GM19035 (cell line): ENCODE measurements around the gene SMIM1.

Experiments
- ATAC-seq: cut with Tn5 transposase; IDR thresholded peaks from one replicate; pipeline ENCODE4 v1.9.1; 2021; ENCODE audit not compliant: unreplicated experiment

Gene SMIM1

DNA sequence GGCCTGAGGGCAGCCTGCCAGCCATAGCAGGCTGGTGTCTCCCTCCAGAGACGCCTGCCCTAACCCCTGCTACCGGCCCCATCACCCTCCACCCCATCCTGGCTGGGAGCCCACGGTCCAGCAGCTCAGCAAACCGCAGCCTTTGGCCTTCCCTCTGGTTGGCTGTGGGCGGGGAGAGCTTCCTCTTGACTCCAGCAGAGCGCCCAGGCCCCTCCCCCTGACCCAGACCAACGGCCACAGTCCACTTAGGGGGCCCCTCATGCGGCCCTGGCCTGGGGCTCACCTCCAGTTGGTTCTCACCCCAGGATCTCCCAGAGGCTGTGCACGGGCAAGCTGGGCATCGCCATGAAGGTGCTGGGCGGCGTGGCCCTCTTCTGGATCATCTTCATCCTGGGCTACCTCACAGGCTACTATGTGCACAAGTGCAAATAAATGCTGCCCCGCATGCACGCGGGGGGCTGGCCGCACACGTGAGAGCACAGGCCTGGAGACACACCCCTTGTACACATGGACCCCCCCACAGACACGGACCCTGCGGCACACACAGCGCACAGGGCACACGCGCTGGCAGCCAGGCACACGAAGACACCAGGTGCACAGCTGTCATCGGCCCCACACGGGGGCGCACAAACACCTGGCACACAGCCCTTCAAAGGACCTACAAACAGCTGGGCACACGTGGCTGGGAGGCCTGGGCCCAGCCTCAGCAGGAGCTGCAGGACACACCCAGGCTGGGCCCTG is 3.1 kb downstream of the SMIM1 start:
- ATAC-seq: no peak

DNA sequence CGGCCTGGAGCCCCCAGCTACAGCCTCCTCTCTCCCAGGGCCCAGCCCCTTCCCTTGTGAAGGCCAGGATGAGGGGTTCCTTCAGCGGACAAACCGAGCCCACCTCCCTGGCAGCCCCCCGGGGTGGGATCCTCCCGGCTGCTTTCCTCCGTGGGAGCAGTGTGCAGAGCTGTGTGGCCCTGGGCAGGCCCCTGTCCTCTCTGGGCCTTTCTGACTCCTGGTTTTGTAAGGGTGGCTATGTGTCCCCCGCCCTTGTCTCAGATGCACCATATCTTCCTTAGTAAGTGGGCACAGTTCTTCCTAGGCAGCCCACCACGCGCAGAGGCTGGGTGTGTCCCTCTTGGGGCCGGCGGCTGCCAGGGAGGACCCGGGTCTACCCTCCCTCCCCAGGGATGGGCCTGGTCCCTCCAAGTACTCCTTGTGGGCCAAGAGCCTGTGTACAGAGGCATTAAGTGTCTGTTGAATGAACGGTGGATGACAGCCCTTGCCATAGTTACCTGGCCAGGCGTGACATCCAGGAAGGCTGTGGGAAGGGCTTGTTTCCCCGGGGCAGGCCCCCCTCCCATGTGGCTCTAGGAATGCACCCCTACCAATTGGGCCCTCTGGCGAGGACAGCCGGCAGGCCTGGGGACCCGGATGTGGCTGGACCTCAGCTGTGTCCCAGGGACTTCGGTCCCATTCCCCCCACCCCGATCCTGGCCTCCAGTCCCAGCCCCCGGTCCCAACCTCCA is 3.8 kb downstream of the SMIM1 start:
- ATAC-seq: no peak

DNA sequence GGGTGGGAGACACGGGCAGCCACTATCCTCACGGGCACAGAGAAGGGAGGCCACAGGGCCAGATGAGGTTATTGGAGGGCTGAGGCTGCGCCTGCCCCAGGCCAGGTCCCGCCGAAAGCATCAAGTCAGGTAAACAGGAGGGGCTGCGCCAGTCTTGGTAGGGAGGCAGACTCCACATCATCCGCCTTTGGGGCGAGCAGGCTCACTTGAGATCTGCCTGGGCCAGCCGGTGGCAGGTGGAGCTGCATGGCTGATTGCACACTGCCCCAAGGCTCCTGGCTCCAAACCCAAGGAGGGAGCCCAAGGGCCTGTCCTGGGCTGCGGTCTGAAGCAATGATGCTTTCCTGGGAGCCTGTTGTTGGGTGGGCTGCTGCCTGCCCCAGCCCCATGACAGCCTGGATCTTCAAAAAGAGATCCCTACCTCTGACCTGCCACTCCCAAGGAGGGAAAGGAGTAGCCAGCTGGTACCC is 4.6 kb downstream of the SMIM1 start:
- no peak for ATAC-seq

DNA sequence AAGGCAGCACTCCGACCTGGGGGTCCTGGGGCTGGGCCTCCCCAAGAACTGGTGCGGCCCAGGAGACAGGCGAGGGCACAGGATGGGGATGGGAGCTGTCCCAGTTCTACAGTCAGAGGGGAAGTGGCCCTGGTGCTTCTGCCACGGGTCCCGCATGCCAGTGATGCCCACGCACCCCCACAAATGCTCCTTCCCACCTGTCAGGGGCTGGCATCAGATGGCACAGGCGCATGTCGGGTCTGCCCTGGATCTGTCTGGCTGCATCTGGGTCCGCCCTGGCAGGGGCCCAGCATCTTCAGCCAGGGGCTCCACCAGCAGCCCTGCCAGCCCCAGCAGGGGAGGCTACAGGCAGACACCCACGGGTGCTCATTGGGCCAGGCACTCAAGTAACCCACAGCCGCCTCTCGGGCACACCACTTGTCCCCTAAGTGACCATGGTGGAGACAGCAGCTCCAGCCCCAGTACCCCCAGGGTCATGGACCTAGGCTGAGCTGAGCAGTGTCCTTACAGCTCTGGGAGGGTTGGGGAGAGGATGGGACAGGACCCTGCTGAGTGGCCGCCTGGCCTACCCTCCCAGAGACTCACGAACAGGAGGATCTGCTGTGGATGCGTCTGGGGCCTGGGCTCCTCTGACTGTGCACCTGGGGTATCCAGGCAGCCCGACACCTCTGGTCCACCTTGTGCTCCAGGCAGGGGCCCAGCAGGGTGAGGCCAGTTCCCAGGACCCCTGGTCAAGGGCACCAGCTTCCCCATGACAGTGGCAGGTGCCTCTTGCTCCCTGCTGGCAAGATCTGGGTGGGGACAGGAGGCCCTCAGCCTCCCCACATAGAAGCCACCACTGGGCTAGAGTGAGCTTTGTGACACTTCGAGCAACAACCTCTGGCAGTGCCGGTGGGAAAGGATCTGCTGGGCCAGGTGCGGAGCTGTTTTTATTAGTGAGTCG is 5.4 kb downstream of the SMIM1 start:
- ATAC-seq: no peak

DNA sequence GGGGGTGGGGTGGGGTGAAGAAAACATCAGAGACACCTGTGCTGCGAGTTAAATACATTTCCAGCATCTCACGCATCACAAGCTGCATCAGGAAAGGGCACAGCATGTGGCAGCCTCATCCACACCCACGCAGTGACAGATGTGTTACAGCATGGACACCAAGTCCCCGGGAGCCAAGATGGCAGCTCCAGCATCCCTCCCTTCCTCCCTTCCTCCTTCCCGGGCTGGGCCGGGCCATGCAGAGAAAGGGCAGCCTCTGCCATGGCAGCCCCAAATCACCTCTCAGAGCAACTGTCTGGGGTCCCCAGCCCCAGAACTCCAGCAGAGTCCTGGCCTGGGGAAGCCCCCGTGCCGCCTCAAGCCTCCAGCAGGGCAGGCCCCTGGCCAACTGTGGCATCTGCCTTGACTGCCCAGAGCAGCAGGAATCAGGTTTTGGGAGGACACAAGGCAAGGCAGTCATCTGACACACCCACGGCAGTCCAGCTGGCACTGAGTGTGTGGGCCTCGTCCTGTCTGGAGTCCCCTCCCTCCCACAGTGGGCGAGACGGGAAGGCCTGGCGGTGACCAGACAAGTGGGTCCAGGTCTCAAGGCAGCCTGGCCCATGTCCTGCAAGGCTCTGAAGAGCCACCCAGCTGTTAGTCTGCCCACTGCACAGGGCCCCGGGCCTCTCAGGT is 6.2 kb downstream of the SMIM1 start:
- no peak for ATAC-seq

DNA sequence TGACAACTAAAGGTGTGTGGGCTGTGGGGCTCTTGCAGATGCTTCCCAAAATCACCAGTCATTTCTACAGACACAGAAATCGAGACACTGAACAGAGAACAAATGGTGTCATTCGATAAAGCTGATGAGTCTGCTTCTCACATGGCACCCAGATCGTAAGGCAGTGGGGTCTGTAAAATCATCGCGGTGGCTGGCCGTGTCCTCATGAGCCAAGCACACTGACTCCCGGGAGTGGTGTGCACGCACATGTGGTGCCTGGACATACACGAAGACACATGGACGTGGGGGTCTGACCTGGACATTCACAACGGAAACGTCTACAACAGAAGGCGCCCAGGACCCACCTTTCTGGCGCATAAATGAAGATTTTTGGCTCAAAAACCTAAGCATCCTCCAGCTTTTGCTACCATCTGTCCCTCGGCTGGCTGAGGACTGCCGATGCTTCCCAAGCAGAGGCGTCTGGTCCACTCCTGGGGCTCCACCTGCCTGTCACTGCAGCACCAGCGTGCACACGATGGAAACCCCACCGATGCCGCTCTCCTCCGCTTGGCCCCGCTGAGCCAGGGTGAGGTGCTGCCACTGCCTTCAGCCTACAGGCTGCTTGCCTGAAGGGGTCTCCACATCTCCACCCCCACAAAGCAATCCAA is 6.8 kb downstream of the SMIM1 start:
- no peak for ATAC-seq

DNA sequence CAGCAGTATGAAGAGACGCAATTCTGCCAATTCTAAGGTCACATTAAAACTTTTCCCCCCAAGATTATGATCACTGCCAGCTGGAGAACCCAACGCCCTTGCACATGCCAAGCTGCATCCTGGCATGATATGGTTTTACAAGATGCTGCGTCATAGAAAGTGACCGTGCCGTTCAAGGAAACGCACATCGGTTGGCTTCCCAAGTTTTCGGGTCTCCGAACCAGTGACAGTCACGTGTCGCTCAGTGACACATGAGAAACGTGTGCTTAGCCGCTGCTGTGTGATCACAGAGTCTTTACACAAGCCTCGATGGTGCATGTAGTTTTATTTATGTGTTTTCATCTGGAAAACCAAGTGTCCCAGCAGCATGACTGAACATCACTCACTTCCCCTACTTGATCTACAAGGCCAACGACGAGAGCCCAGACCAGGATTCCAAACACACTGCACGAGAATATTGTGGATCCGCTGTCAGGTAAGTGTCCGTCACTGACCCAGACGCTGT is 7.4 kb downstream of the SMIM1 start:
- ATAC-seq: no peak

DNA sequence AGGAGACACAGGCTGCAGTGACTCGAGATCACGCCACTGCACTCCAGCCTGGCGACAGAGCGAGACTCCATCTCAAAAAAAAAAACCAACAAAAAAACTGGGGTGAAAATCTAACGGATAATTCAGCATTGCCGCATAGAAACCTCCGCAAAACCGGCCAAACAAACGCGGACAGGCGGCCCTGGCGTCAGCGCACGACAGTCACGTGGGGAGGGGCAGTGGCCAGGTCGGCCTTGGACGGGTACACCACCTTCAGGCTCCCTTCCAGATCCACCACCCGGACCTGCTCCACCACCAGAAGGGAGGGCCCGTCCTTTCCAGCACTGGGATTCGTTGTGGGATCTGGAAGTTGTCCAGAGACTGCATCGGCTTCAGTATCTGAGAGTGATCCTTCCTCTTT is 8.4 kb downstream of the SMIM1 start:
- ATAC-seq: no peak

DNA sequence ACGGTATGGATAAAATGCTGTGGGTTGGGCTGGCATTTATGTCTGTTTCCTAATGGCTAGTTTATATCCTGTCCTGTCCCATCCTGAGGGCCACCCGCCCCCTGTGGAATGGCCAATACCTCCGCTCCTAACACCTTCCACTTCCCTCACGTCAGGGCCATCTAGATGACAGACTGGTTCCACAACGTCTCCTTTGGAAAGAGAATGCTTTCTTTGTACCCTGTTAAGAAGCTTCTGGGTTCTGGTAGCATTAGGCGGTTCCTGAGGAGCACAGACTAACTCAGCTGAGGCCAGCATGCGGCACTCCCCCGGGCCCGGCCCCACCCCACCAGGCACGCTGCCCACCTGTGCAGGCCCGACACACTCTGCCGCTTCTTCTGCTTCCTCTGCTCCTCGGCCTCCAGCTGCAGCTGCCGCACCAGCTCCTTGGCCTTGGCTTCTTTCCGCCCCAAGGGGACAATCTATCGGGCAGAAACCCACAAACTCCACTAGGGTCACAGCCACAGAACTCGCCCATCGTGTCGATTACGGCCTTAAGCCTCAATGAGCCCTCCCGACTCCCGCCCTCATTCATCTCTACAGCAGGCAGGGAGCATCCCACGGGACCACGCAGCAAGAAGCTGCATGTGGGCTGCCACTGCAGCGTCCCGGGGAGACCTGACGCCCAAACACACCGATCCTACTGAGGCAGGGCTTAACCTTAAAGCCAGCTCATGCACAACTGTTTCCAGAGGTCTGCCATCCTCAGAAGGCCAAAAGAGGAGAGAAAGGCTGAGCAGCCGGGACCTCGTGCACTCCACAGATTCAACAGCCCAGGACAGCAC is 11.3 kb downstream of the SMIM1 start:
- ATAC-seq: no peak

DNA sequence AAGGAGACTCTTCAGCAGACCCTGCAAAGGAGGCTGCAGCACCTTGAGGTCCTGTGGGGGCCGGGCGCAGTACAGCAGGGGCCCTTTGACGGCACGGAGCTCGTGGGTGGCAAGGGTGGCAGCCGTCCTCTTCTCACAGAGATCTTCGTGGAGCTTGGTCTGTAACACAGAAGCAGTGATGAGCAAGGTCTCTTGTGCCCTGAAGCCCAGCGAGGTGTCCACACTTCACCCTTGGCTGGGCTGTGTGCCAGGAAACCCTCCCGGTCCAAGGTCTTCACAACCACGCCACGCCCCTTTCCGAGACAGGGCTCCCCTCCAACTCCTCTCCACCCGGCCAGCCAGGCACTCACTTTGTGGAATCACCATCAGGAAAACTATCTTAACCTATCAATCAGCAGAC is 12.5 kb downstream of the SMIM1 start:
- ATAC-seq: no peak

DNA sequence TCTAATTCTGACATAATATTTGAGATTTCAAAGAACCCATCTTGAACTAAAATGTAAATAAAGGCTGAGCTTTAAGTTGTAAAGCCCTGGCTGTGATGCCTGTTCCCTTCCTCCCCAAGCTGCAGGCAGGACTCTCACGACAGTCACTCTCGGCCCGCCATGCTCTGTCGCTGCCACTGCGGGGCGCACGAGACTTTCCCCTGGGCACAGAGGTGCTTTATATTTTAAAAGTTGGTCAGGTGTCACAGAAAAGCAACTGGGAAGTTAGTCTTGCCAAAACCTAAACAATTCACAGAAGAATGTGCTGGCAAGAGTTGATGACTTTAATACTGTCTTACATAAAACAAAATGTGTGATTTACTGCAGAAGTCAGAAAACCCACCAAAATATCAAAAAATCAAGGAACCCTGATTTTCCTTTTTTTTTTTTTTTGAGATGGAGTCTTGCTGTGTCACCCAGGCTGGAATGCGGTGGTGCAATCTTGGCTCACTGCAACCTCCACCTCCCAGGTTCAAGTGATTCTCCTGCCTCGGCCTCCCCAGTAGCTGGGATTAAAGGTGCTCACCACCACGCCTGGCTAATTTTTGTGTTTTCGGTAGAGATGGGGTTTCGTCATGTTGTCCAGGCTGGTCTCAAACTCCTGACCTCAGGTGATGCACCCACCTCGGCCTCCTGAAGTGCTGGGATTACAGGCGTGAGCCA is 13.1 kb downstream of the SMIM1 start:
- ATAC-seq: no peak

DNA sequence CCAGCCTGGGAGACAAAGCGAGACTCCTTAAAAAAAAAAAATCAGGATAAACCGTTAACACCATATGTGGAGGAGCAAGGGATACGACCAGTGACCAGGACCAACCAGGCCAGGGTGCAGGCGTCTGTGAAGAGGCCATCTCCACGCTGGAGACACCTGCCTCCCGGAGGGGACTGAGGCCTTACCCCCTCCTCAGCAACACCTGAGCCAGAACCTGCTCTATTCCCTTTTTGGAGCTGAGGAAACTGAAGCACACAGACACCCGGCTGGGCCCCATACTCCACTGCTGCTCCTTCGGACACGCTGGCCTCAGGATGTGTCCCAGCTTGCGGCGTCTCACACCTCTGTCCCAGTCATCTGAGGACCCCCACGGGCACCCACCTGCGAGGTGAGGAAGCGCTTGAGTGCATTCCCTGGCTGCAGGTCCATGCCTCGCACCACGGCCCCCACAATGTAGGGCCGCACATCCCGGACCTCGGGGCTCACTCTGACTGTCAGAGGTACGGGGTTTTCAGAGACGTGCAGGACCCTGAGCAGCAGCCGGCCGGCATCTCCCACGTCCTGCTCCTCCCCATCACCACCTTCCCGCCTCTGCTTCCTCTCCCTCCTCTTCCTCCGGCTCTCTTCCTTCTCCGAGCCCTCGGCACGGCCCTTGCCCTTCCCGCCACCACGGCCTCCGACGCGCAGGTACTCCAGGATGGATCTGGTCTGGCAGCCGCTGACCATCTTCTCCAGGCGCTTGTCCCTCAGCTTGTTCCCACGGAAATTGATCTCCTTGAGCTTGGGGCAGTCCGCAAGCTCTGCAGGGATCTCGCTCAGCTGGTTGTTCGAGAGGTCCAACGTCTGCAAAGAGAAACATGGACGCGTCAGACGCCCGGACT is 14.2 kb downstream of the SMIM1 start:
- no peak for ATAC-seq

DNA sequence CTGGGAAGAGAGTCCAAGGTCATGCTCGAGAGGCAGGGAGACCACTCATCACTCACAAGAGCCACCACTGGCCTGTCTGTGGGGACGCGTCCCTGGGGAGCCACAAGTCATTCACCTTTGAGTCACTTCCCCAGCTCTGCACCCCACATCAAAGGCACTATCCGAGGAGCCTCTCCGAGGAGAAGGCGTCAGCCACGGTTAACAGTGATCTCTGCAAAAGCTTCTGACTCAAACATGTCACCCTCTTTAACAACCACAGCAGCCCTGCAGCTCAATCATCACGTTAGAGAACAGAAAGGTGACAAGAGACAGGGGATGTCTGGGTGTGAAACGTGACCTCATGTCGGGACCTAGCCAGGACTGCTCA is 14.8 kb downstream of the SMIM1 start:
- ATAC-seq: no peak

DNA sequence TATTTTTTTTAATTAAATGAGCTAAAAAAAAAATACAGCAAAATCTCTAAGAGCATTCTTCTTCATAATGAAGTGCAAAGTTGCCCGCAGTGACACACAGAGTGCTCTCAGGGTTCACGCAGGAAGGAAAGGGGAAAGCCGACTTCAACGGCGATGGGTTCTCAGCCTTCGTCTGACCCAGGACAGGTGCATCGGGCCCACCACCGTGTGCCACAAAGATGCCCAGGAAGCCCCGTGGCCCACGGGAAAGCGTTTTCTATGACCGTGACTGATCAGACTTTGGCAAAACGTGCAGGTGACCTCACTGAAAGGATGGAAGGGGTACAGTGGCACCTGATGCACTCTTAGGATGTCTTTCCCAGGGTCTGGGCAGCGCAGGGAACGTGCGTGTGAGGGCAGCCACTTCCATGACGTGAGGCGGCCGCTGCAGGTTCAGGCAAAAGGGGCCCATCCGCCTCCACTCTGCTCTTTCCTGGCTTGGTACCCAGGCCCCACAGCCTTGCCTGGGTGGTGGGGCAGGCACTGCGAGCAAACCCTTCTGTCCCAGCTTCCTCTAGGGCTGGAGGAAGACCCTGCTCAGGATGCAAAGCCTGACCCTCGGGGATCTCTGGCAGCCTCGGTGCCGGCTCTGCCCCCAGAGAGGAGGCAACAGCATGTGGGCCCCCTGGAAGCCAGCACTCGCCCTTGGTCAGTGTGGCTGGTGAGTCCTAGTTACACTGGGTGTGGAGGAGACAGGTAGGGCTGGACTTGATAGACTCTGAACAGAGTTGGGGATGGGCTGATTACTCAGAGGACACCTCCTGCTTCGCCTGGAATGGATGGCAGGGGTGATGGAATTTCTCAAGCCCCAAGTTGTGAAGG is 15.4 kb downstream of the SMIM1 start:
- no peak for ATAC-seq

DNA sequence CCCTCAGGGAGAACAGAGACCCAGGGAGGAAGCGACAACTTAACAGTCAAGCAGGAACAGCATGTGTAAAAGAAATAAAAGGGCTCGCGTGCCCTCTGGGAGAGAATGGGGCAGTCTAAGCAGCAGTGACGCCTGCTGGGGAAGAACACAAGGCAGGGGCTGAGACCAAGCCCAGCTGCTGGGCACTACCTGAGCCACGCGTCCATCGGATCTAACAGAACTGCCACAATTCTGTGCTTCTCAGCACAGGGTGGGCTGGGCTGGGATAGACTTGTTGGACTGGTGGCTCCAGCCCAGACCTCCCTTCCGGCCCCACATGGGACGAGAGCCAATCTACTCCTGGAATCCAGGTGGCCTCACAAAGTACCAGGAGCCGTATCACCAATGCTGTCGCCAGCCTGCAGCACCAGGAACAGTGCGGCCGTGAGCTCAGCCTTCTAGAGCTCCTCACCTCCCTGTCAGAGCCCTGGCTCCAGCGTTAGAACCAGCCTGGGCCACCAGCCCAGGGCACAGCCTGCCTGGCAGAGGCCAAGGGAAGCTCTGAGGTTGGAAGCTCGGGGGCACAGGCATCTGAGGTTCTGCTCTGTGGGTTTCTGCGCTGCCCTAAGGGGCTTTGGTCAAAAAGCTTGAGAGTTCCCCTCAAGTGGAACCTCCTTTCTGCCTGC is 16.3 kb downstream of the SMIM1 start:
- no peak for ATAC-seq
